ENCODE results near the gene CCR4. TPM values are rescaled to one million over a fixed set of nuclear protein-coding genes. Genes with fewer than 3 reads are reported as not detected.

The CCR4 gene
- total and polyA plus RNA-seq, 2 of the 13 experiments (the other 11 are each of a cell fraction or from before 2014, with no cell fraction given) = 0.04 to 0.05 TPM

- TF ChIP-seq SSRP1 (CRISPR knock-in tag; IDR thresholded peaks at IDR 0.05) = no peak
- TF ChIP-seq ZNF83 (CRISPR knock-in tag; IDR thresholded peaks at IDR 0.05; ENCODE audit: borderline replicate concordance) = no peak
- TF ChIP-seq TOE1 (CRISPR knock-in tag; IDR thresholded peaks at IDR 0.05) = no peak
- no peak for TF ChIP-seq KLF12 (CRISPR knock-in tag; IDR thresholded peaks at IDR 0.05; ENCODE audit: borderline replicate concordance)
- TF ChIP-seq PBX2 (CRISPR knock-in tag; IDR thresholded peaks at IDR 0.05) = no peak
- no peak for TF ChIP-seq ZNF850 (CRISPR knock-in tag; conservative IDR thresholded peaks at IDR 0.05)
- no peak for TF ChIP-seq ZNF296 (CRISPR knock-in tag; conservative IDR thresholded peaks at IDR 0.05)
- no peak for TF ChIP-seq MLXIP (CRISPR knock-in tag; IDR thresholded peaks at IDR 0.05; ENCODE audit: borderline replicate concordance)
- TF ChIP-seq TCF7 (IDR thresholded peaks at IDR 0.05; ENCODE audit: low read depth) = 0 out of 2 replicates have a peak, but pooled peaks have one; percentile 9
- TF ChIP-seq ZNF253 (CRISPR knock-in tag; IDR thresholded peaks at IDR 0.05; ENCODE audit: borderline replicate concordance) = no peak
- no peak for TF ChIP-seq GTF3A (CRISPR knock-in tag; conservative IDR thresholded peaks at IDR 0.05)
- TF ChIP-seq, protein P1, sequence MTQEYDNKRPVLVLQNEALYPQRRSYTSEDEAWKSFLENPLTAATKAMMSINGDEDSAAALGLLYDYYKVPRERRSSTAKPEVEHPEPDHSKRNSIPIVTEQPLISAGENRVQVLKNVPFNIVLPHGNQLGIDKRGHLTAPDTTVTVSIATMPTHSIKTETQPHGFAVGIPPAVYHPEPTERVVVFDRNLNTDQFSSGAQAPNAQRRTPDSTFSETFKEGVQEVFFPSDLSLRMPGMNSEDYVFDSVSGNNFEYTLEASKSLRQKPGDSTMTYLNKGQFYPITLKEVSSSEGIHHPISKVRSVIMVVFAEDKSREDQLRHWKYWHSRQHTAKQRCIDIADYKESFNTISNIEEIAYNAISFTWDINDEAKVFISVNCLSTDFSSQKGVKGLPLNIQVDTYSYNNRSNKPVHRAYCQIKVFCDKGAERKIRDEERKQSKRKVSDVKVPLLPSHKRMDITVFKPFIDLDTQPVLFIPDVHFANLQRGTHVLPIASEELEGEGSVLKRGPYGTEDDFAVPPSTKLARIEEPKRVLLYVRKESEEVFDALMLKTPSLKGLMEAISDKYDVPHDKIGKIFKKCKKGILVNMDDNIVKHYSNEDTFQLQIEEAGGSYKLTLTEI (CRISPR knock-in tag; conservative IDR thresholded peaks at IDR 0.05) = no peak
- peak; percentile 64 for TF ChIP-seq BCL6 (CRISPR knock-in tag; IDR thresholded peaks at IDR 0.05)
- TF ChIP-seq ZNF121 (CRISPR knock-in tag; IDR thresholded peaks at IDR 0.05) = no peak
- no peak for TF ChIP-seq SETDB1 (CRISPR knock-in tag; IDR thresholded peaks at IDR 0.05; ENCODE audit: borderline replicate concordance)
- TF ChIP-seq, protein P2, sequence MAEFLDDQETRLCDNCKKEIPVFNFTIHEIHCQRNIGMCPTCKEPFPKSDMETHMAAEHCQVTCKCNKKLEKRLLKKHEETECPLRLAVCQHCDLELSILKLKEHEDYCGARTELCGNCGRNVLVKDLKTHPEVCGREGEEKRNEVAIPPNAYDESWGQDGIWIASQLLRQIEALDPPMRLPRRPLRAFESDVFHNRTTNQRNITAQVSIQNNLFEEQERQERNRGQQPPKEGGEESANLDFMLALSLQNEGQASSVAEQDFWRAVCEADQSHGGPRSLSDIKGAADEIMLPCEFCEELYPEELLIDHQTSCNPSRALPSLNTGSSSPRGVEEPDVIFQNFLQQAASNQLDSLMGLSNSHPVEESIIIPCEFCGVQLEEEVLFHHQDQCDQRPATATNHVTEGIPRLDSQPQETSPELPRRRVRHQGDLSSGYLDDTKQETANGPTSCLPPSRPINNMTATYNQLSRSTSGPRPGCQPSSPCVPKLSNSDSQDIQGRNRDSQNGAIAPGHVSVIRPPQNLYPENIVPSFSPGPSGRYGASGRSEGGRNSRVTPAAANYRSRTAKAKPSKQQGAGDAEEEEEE (CRISPR knock-in tag; IDR thresholded peaks at IDR 0.05; ENCODE audit: borderline replicate concordance) = no peak
- TF ChIP-seq, protein P3, sequence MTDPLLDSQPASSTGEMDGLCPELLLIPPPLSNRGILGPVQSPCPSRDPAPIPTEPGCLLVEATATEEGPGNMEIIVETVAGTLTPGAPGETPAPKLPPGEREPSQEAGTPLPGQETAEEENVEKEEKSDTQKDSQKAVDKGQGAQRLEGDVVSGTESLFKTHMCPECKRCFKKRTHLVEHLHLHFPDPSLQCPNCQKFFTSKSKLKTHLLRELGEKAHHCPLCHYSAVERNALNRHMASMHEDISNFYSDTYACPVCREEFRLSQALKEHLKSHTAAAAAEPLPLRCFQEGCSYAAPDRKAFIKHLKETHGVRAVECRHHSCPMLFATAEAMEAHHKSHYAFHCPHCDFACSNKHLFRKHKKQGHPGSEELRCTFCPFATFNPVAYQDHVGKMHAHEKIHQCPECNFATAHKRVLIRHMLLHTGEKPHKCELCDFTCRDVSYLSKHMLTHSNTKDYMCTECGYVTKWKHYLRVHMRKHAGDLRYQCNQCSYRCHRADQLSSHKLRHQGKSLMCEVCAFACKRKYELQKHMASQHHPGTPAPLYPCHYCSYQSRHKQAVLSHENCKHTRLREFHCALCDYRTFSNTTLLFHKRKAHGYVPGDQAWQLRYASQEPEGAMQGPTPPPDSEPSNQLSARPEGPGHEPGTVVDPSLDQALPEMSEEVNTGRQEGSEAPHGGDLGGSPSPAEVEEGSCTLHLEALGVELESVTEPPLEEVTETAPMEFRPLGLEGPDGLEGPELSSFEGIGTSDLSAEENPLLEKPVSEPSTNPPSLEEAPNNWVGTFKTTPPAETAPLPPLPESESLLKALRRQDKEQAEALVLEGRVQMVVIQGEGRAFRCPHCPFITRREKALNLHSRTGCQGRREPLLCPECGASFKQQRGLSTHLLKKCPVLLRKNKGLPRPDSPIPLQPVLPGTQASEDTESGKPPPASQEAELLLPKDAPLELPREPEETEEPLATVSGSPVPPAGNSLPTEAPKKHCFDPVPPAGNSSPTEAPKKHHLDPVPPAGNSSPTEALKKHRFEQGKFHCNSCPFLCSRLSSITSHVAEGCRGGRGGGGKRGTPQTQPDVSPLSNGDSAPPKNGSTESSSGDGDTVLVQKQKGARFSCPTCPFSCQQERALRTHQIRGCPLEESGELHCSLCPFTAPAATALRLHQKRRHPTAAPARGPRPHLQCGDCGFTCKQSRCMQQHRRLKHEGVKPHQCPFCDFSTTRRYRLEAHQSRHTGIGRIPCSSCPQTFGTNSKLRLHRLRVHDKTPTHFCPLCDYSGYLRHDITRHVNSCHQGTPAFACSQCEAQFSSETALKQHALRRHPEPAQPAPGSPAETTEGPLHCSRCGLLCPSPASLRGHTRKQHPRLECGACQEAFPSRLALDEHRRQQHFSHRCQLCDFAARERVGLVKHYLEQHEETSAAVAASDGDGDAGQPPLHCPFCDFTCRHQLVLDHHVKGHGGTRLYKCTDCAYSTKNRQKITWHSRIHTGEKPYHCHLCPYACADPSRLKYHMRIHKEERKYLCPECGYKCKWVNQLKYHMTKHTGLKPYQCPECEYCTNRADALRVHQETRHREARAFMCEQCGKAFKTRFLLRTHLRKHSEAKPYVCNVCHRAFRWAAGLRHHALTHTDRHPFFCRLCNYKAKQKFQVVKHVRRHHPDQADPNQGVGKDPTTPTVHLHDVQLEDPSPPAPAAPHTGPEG (CRISPR knock-in tag; IDR thresholded peaks at IDR 0.05) = no peak
Observed at GRCh38 chr3:32969656-32970055, 18.2 kb downstream of the CCR4 start (continued).

Data from HepG2 (cell line).